A549 (cell line): ENCODE data around the gene PSMC3. TPM values are rescaled to one million over a fixed set of nuclear protein-coding genes. Genes with fewer than 3 reads are reported as not detected.

Source experiments
- ATAC-seq, 2 experiments: fragments of 200-7000 bp in 1 of 2; fragments of >200 bp in 1 of 2; cut with Nextera tagmentation in 1 of 2; cut with Tn5 transposase in 1 of 2; 3 replicates each; pipeline versions ENCODE4 v1.8.0 to v1.9.1; 2018 to 2020; ENCODE audit warnings: mild to moderate bottlenecking in 1 of 2, moderate library complexity in 1 of 2
- CTCF ChIA-PET: fragments of 300-600 bp; sonication (Branson Sonifier 250); formaldehyde crosslinking; extraction: SDS; loops from one replicate; lab custom pipeline; 2021; ENCODE audit warnings: antibody characterized with exemption, inconsistent platforms; lab: Yijun Ruan, JAX
- POLR2A ChIA-PET: fragments of 350-600 bp; formaldehyde crosslinking; extraction: SDS; loops from one replicate; lab custom pipeline; 2021; ENCODE audit warnings: antibody characterized with exemption, inconsistent platforms; lab: Yijun Ruan, JAX
- DNase-seq, 2 experiments: peaks; one replicate each; pipeline versions ENCODE4 v3.0.0 to v3.0.0-alpha.2; 2011 to 2016; ENCODE audit warnings: low read depth in 1 of 2, low spot score in 1 of 2
- FAIRE-seq: peaks from 2 replicates; lab custom pipeline; 2011; peaks lifted over from hg19 to GRCh38; lab: Jason Lieb, UNC
- H3K27ac ChIP-seq, 2 experiments: fragments of >200 bp; sonication (Bioruptor Twin); formaldehyde crosslinking; 3 replicates each; pipeline ENCODE4 v1.5.1; 2016 to 2017
- H3K4me1 ChIP-seq: fragments of >200 bp; sonication (Bioruptor Twin); formaldehyde crosslinking; 3 replicates; pipeline ENCODE4 v1.6.1; 2016
- H3K4me2 ChIP-seq: fragments of >200 bp; sonication (Bioruptor Twin); formaldehyde crosslinking; 3 replicates; pipeline ENCODE4 v1.6.1; 2016
- H3K4me3 ChIP-seq: fragments of >200 bp; sonication (Bioruptor Twin); formaldehyde crosslinking; 3 replicates; pipeline ENCODE4 v1.5.1; 2016
- H3K9me3 ChIP-seq: fragments of >200 bp; sonication (Bioruptor Twin); formaldehyde crosslinking; 3 replicates; pipeline ENCODE4 v1.6.1; 2016
- BCL3 ChIP-seq: fragments of >200 bp; sonication (Bioruptor Twin); formaldehyde crosslinking; IDR thresholded peaks from 3 replicates; pipeline ENCODE4 v1.6.1; 2016
- CBX2 ChIP-seq: fragments of 200-600 bp; sonication (generic); IDR thresholded peaks from 2 replicates; pipeline ENCODE4 v1.6.1; 2016; ENCODE audit warnings: low read depth, mild to moderate bottlenecking, borderline replicate concordance
- CBX8 ChIP-seq: fragments of 200-600 bp; sonication (generic); IDR thresholded peaks from 2 replicates; pipeline ENCODE4 v1.6.1; 2016
- CHD2 ChIP-seq: fragments of 150-350 bp; IDR thresholded peaks from 2 replicates; pipeline ENCODE4 v1.6.1; 2014; ENCODE audit warnings: low read length; ENCODE audit not compliant: partially characterized antibody
- E2F6 ChIP-seq: IDR thresholded peaks from 2 replicates; pipeline ENCODE4 v1.6.1; 2012; ENCODE audit warnings: low read depth, borderline replicate concordance
- EHF ChIP-seq: fragments of 250-450 bp; sonication (Bioruptor Pico); IDR thresholded peaks from 2 replicates; pipeline ENCODE4 v1.5.0; 2020; ENCODE audit warnings: mild to moderate bottlenecking
- EHMT2 ChIP-seq: fragments of 200-600 bp; sonication (generic); IDR thresholded peaks from 2 replicates; pipeline ENCODE4 v1.6.1; 2016; ENCODE audit warnings: antibody characterized with exemption, low read depth, mild to moderate bottlenecking, moderate library complexity
- ELK1 ChIP-seq: fragments of 150-350 bp; IDR thresholded peaks from 2 replicates; pipeline ENCODE4 v1.6.1; 2014; ENCODE audit warnings: low read depth, mild to moderate bottlenecking, low read length
- EP300 ChIP-seq, 2 experiments: fragments of >200 bp; sonication (Bioruptor Twin); formaldehyde crosslinking; IDR thresholded peaks; 2 replicates in 1 of 2; 3 replicates in 1 of 2; pipeline ENCODE4 v1.6.1; 2016 to 2017
- HES2 ChIP-seq: fragments of >200 bp; sonication (Bioruptor Twin); formaldehyde crosslinking; IDR thresholded peaks from 2 replicates; pipeline ENCODE4 v1.6.1; 2016
- KDM1A ChIP-seq: fragments of 200-600 bp; sonication (generic); IDR thresholded peaks from 2 replicates; pipeline ENCODE4 v1.6.1; 2016; ENCODE audit warnings: low read depth, mild to moderate bottlenecking
- NFE2L2 ChIP-seq: fragments of 150-350 bp; conservative IDR thresholded peaks from 2 replicates; pipeline ENCODE4 v1.6.1; 2014; ENCODE audit warnings: low read length
- NPAS2 ChIP-seq: fragments of 250-450 bp; sonication (Bioruptor Pico); IDR thresholded peaks from 2 replicates; pipeline ENCODE4 v1.8.0; 2022; ENCODE audit warnings: mild to moderate bottlenecking, moderate library complexity, borderline replicate concordance
- NR3C1 ChIP-seq: fragments of >200 bp; sonication (Bioruptor Twin); formaldehyde crosslinking; IDR thresholded peaks from 3 replicates; pipeline ENCODE4 v1.6.1; 2017
- POLR2AphosphoS2 ChIP-seq: conservative IDR thresholded peaks from 2 replicates; pipeline ENCODE4 v1.6.1; 2012; ENCODE audit warnings: low read length, improper control_type of control experiment, inconsistent platforms
- REST ChIP-seq: fragments of 200-600 bp; sonication (generic); IDR thresholded peaks from 2 replicates; pipeline ENCODE4 v1.6.1; 2016; ENCODE audit warnings: antibody characterized with exemption, mild to moderate bottlenecking, moderate library complexity
- RFX5 ChIP-seq: fragments of 450-650 bp; IDR thresholded peaks from 2 replicates; pipeline ENCODE4 v1.7.1; 2014; ENCODE audit warnings: antibody characterized with exemption, mild to moderate bottlenecking, moderate library complexity
- SMC3 ChIP-seq: fragments of >200 bp; sonication (Bioruptor Twin); formaldehyde crosslinking; IDR thresholded peaks from 3 replicates; pipeline ENCODE4 v1.6.1; 2018; ENCODE audit warnings: inconsistent platforms
- SREBF2 ChIP-seq: fragments of 450-650 bp; IDR thresholded peaks from 2 replicates; pipeline ENCODE4 v1.6.1; 2014; ENCODE audit warnings: mild to moderate bottlenecking, moderate library complexity
- ZC3H11A ChIP-seq: fragments of 450-650 bp; IDR thresholded peaks from 2 replicates; pipeline ENCODE4 v1.6.1; 2014; ENCODE audit warnings: antibody characterized with exemption, mild to moderate bottlenecking
- WGBS: methylation state at CpG from one replicate; pipeline ENCODE4 v1.1.6; 2017; ENCODE audit errors: missing lambda C conversion rate; 5-methylcytosine and 5-hydroxymethylcytosine counted together
- polyA plus RNA-seq, 4 experiments: library from polyadenylated mRNA; depleted of rRNA in 3 of 4; stranded (reverse); fragments of >200 nt; fragmentation: RNase III in 1 of 4; extraction: RNeasy Plus Mini Kit Qiagen cat#74134 plus additional on column Dnase treatment in 1 of 4; gene quantifications; 2 replicates in 3 of 4; 3 replicates in 1 of 4; pipeline ENCODE4 v1.2.3, GENCODE V29; 2011 to 2017

The PSMC3 gene
- polyA plus RNA-seq, 2 of the 4 experiments (the other 2 are of a cell fraction): 283 to 383 TPM

GRCh38 chr11:47443817-47444216, 17.6 kb upstream of the PSMC3 start:
- no peaks in the 10 kb centered on the region for H3K4me1 ChIP-seq
- ChIA-PET CTCF (interaction anchor here (0.6 to 2.2 kb wide), 2 partner anchors 10 to 89 kb away, joined by 3 to 19 read pairs; no protein-coding TSS in a partner anchor), POLR2A (no interaction called here)
- no peak overlapping the region for H3K4me3 ChIP-seq
- no peak for FAIRE-seq
- WGBS: 87% methylated on average over 3 of the region's 3 CpGs
- no peak for TF ChIP-seq REST
- no peak for TF ChIP-seq CBX8
- no peak for TF ChIP-seq NPAS2 (CRISPR knock-in tag)
- TF ChIP-seq CBX2: no peak
- TF ChIP-seq SREBF2: no peak
- TF ChIP-seq SMC3: no peak
- TF ChIP-seq HES2: no peak
- TF ChIP-seq RFX5: no peak
- ATAC-seq: no peak
- no peaks in the 10 kb centered on the region for H3K9me3 ChIP-seq
- DNase-seq: no peak
- H3K27ac ChIP-seq: no peak overlapping the region
- no peak overlapping the region for H3K4me2 ChIP-seq

GRCh38 chr11:47443028-47443700, 16.9 kb upstream of the PSMC3 start:
- Histone ChIP-seq H3K27ac (no peak overlapping the region), H3K9me3 (no peaks in the 10 kb centered on the region), H3K4me3 (no peak overlapping the region), H3K4me2 (no peak overlapping the region), H3K4me1 (no peaks in the 10 kb centered on the region)
- TF ChIP-seq CHD2: no peak
- WGBS: 81% methylated on average over 12 of the region's 12 CpGs
- ATAC-seq (peak; percentile 82 to 89), FAIRE-seq (no peak), DNase-seq (peak; percentile 43 to 46)
- POLR2A ChIA-PET: interaction anchor here (1.0 kb wide), 1 partner anchor 17 kb away, joined by 3 read pairs; the partner anchor contains the start of gene PSMC3
- CTCF ChIA-PET: interaction anchor here (1.1 to 2.2 kb wide), 2 partner anchors 11 to 70 kb away, joined by 6 to 19 read pairs; no protein-coding TSS in a partner anchor

- Histone ChIP-seq H3K27ac (no peak overlapping the region), H3K4me2 (no peak overlapping the region), H3K4me1 (no peaks in the 10 kb centered on the region), H3K9me3 (no peaks in the 10 kb centered on the region), H3K4me3 (no peak overlapping the region)
- no peak for FAIRE-seq
- DNase-seq: no peak
- WGBS: 77% methylated on average over 3 of the region's 8 CpGs
- TF ChIP-seq NR3C1 (no peak), BCL3 (no peak), E2F6 (no peak), EP300 (IDR thresholded peaks at IDR 0.05) (no peak), EHMT2 (no peak), KDM1A (no peak), POLR2AphosphoS2 (no peak), ELK1 (no peak), EHF (CRISPR knock-in tag) (no peak), NFE2L2 (no peak), SREBF2 (no peak), ZC3H11A (no peak), CBX8 (no peak)
- ChIA-PET POLR2A (interaction anchor here (1.0 kb wide), 1 partner anchor 16 kb away, joined by 3 read pairs; the partner anchor contains the start of gene PSMC3), CTCF (interaction anchor here (0.6 to 2.2 kb wide), 3 partner anchors 11 to 69 kb away, joined by 3 to 19 read pairs (median 6); no protein-coding TSS in a partner anchor)
- ATAC-seq: no peak
These were observed 16.3 kb upstream of the PSMC3 start for GRCh38 chr11:47442514-47442913.
